Skin of body (tissue), 2 donors: Measurements from ENCODE around the gene NOX5. TPM values are rescaled to one million over a fixed set of nuclear protein-coding genes. Genes with fewer than 3 reads are reported as not detected.

ENCODE experiments used
- DNase-seq: peaks from one replicate; lab custom pipeline; 2025; lab: John Stamatoyannopoulos, UW
- total RNA-seq: library from RNA; depleted of rRNA; stranded (reverse); fragments of >200 nt; gene quantifications from one replicate; pipeline ENCODE4 v1.2.3, GENCODE V29; 2014

NOX5 gene
- total RNA-seq, 1 donor from 2014 or later = 0.39 TPM

GRCh38 chr15:69080295-69081248, 66.1 kb downstream of the NOX5 start:
- DNase-seq = no peak

- DNase-seq = peak; percentile 67
Observed at GRCh38 chr15:69081310-69082004, 67.0 kb downstream of the NOX5 start.

- peak; percentile 88 for DNase-seq
Observed at GRCh38 chr15:69082021-69082502, 67.6 kb downstream of the NOX5 start.

- peak; percentile 51 for DNase-seq
Observed at GRCh38 chr15:69082554-69082953, 68.1 kb downstream of the NOX5 start.

GRCh38 chr15:69084404-69085030, 70.0 kb downstream of the NOX5 start:
- DNase-seq = no peak

GRCh38 chr15:69085325-69086081, 71.0 kb downstream of the NOX5 start:
- peak; percentile 29 for DNase-seq

- no peak for DNase-seq
Observed at GRCh38 chr15:69086427-69087204, 72.1 kb downstream of the NOX5 start.

- no peak for DNase-seq
Observed at GRCh38 chr15:69087366-69087976, 73.0 kb downstream of the NOX5 start.

- DNase-seq = no peak
Observed at GRCh38 chr15:69088300-69088965, 73.9 kb downstream of the NOX5 start.

- DNase-seq = no peak
Observed at GRCh38 chr15:69089258-69089657, 74.8 kb downstream of the NOX5 start.

- peak; percentile 80 for DNase-seq
Observed at GRCh38 chr15:69090197-69090948, 75.9 kb downstream of the NOX5 start.

- DNase-seq = no peak
Observed at GRCh38 chr15:69091654-69092053, 77.2 kb downstream of the NOX5 start.

- no peak for DNase-seq
Observed at GRCh38 chr15:69092159-69092558, 77.7 kb downstream of the NOX5 start.

GRCh38 chr15:69093127-69093526, 78.6 kb downstream of the NOX5 start:
- no peak for DNase-seq

- no peak for DNase-seq
Observed at GRCh38 chr15:69093614-69094013, 79.1 kb downstream of the NOX5 start.

- DNase-seq = no peak
Observed at GRCh38 chr15:69094124-69094921, 79.8 kb downstream of the NOX5 start.

- DNase-seq = no peak
Observed at GRCh38 chr15:69095274-69095673, 80.8 kb downstream of the NOX5 start.

GRCh38 chr15:69096196-69096595, 81.7 kb downstream of the NOX5 start:
- DNase-seq = peak; percentile 78
